Measurements from ENCODE around the gene TMEM25.

DNA sequence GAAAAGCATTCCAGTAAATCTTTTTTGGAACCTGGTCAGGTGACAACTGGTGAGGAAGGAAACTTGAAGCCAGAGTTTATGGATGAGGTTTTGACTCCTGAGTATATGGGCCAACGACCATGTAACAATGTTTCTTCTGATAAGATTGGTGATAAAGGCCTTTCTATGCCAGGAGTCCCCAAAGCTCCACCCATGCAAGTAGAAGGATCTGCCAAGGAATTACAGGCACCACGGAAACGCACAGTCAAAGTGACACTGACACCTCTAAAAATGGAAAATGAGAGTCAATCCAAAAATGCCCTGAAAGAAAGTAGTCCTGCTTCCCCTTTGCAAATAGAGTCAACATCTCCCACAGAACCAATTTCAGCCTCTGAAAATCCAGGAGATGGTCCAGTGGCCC is 27.8 kb upstream of the TMEM25 start:
- TF ChIP-seq, protein P1, sequence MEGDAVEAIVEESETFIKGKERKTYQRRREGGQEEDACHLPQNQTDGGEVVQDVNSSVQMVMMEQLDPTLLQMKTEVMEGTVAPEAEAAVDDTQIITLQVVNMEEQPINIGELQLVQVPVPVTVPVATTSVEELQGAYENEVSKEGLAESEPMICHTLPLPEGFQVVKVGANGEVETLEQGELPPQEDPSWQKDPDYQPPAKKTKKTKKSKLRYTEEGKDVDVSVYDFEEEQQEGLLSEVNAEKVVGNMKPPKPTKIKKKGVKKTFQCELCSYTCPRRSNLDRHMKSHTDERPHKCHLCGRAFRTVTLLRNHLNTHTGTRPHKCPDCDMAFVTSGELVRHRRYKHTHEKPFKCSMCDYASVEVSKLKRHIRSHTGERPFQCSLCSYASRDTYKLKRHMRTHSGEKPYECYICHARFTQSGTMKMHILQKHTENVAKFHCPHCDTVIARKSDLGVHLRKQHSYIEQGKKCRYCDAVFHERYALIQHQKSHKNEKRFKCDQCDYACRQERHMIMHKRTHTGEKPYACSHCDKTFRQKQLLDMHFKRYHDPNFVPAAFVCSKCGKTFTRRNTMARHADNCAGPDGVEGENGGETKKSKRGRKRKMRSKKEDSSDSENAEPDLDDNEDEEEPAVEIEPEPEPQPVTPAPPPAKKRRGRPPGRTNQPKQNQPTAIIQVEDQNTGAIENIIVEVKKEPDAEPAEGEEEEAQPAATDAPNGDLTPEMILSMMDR (IDR thresholded peaks at IDR 0.05 in 8 of 11, conservative IDR thresholded peaks at IDR 0.05 in 3 of 11), result no peak
- TF ChIP-seq POLR2A (IDR thresholded peaks at IDR 0.05), result no peak

Data from spleen (tissue), 7 donors.